HG02852 (cell line): ENCODE measurements around the gene MAST3.

ENCODE experiments used
- ATAC-seq: cut with Tn5 transposase; IDR thresholded peaks from one replicate; pipeline ENCODE4 v1.9.1; 2021; ENCODE audit warnings: mild to moderate bottlenecking, moderate library complexity; ENCODE audit not compliant: unreplicated experiment

Gene MAST3

GRCh38 chr19:18097217-18097992 lies at the start of gene MAST3:
TSS of gene MAST3 (plus strand) at chr19:18097778. CDS start at chr19:18097793, 15 bp downstream.
- peak; percentile 48 for ATAC-seq

- ATAC-seq = no peak
Observed at GRCh38 chr19:18049385-18049784, 48.2 kb upstream of the MAST3 start.

GRCh38 chr19:18051887-18052286 lies 45.7 kb upstream of the MAST3 start:
- no peak for ATAC-seq

- ATAC-seq = no peak
Observed at GRCh38 chr19:18053576-18054219, 43.9 kb upstream of the MAST3 start.

GRCh38 chr19:18055967-18056366 lies 41.6 kb upstream of the MAST3 start:
- no peak for ATAC-seq

GRCh38 chr19:18057557-18057956 lies 40.0 kb upstream of the MAST3 start:
- ATAC-seq = no peak

GRCh38 chr19:18058208-18059009 lies 39.2 kb upstream of the MAST3 start:
- no peak for ATAC-seq

GRCh38 chr19:18059297-18059696 lies 38.3 kb upstream of the MAST3 start:
- no peak for ATAC-seq

- no peak for ATAC-seq
Observed at GRCh38 chr19:18059902-18060301, 37.7 kb upstream of the MAST3 start.

GRCh38 chr19:18060472-18060871 lies 37.1 kb upstream of the MAST3 start:
- no peak for ATAC-seq

- no peak for ATAC-seq
Observed at GRCh38 chr19:18062028-18062427, 35.5 kb upstream of the MAST3 start.

GRCh38 chr19:18063463-18063862 lies 34.1 kb upstream of the MAST3 start:
- no peak for ATAC-seq

GRCh38 chr19:18065173-18065495 lies 32.4 kb upstream of the MAST3 start:
- no peak for ATAC-seq

- no peak for ATAC-seq
Observed at GRCh38 chr19:18068395-18068794, 29.2 kb upstream of the MAST3 start.

GRCh38 chr19:18069383-18069782 lies 28.2 kb upstream of the MAST3 start:
- ATAC-seq = no peak

GRCh38 chr19:18070181-18070580 lies 27.4 kb upstream of the MAST3 start:
- no peak for ATAC-seq

GRCh38 chr19:18072335-18072734 lies 25.2 kb upstream of the MAST3 start:
- ATAC-seq = no peak

GRCh38 chr19:18073197-18073596 lies 24.4 kb upstream of the MAST3 start:
- no peak for ATAC-seq

- ATAC-seq = no peak
Observed at GRCh38 chr19:18074192-18074591, 23.4 kb upstream of the MAST3 start.

GRCh38 chr19:18083929-18084684 lies 13.5 kb upstream of the MAST3 start:
- no peak for ATAC-seq
